GM12873 (cell line): ENCODE results near the gene LDAH.

Experiments used
- TF ChIP-seq, protein P1 (sequence below): IDR thresholded peaks from 2 replicates; pipeline ENCODE4 v1.5.1; 2012; ENCODE audit warnings: low read depth, mild to moderate bottlenecking, moderate library complexity, low read length, control low read depth; ENCODE audit not compliant: insufficient read depth; ENCODE audit errors: missing control alignments

Gene LDAH

GRCh38 chr2:20781656-20782265 lies 41.1 kb downstream of the LDAH start:
- TF ChIP-seq, protein P1, sequence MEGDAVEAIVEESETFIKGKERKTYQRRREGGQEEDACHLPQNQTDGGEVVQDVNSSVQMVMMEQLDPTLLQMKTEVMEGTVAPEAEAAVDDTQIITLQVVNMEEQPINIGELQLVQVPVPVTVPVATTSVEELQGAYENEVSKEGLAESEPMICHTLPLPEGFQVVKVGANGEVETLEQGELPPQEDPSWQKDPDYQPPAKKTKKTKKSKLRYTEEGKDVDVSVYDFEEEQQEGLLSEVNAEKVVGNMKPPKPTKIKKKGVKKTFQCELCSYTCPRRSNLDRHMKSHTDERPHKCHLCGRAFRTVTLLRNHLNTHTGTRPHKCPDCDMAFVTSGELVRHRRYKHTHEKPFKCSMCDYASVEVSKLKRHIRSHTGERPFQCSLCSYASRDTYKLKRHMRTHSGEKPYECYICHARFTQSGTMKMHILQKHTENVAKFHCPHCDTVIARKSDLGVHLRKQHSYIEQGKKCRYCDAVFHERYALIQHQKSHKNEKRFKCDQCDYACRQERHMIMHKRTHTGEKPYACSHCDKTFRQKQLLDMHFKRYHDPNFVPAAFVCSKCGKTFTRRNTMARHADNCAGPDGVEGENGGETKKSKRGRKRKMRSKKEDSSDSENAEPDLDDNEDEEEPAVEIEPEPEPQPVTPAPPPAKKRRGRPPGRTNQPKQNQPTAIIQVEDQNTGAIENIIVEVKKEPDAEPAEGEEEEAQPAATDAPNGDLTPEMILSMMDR, result peak; percentile 69

GRCh38 chr2:20771299-20771698 lies 51.6 kb downstream of the LDAH start:
- TF ChIP-seq, protein P1, result no peak

- TF ChIP-seq, protein P1, result no peak
Measured at GRCh38 chr2:20766798-20767644, 55.9 kb downstream of the LDAH start.

DNA sequence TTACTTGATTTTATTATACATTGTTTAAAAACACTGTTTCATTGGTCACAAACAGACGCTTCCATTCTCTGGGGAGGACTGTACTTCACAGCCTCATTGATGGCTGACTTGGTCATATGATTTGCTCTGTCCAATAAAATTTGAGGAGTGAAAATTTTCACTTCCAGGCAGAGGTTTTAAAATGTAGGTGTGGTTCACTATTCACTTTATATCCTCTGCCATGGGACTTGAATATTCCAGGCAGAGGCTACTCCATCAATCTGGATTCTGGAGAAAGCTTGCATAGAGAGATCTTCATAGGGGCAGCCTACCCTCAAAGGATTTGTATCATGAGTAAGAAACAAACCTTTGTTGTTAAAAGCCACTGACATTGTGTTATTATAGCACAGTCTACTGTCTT lies 56.7 kb downstream of the LDAH start:
- TF ChIP-seq, protein P1, result no peak

- TF ChIP-seq, protein P1, result no peak
Measured at GRCh38 chr2:20762945-20763683, 59.8 kb downstream of the LDAH start.

GRCh38 chr2:20759487-20759886 lies 63.4 kb downstream of the LDAH start:
- TF ChIP-seq, protein P1, result no peak

DNA sequence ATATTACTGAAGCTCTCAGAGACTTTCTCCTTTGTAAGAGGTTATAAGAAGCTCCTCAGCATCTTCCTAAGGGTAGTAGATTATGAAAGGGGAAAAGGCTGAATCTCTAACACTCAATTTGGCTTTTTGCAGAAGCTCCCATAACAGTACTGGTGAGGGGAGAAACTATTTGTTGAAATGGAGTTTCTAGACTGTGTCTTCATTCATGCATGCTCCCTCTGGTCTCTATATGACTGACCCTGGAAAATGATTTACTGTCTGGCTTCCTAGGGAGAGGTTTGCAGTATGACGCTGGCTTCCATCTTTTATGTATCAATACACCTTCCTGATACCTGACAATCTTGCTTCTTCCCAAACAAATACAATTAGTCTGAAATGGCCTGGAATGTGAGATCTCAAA lies 63.9 kb downstream of the LDAH start:
- TF ChIP-seq, protein P1, result no peak
